Breast epithelium (tissue), 4 donors: ENCODE results near the gene NEGR1. TPM values are rescaled to one million over a fixed set of nuclear protein-coding genes. Genes with fewer than 3 reads are reported as not detected.
"Not testable (repeated sequence)": the region's sequence is repeated elsewhere in the genome, so short reads cannot be mapped to it uniquely, and the experiment has no call there.

ENCODE experiments used
- DNase-seq, 2 donors: peaks; one replicate each; pipeline ENCODE4 v3.0.0-alpha.2; 2019; ENCODE audit warnings: low spot score in 2 of 2
- H3K27ac ChIP-seq, 2 donors: fragments of 200-600 bp; sonication (generic) in 1 of 2; one replicate each; pipeline ENCODE4 v1.5.1; 2016 to 2019; ENCODE audit warnings: mild to moderate bottlenecking in 1 of 2
- H3K27me3 ChIP-seq, 2 donors: fragments of 200-600 bp; sonication (generic) in 1 of 2; one replicate each; pipeline versions ENCODE4 v1.5.1 to v1.6.0; 2017 to 2019; ENCODE audit warnings: control low read depth in 1 of 2, mild to moderate bottlenecking in 1 of 2
- H3K36me3 ChIP-seq: fragments of 200-600 bp; one replicate; pipeline ENCODE4 v1.5.1; 2019
- H3K4me1 ChIP-seq, 2 donors: fragments of 200-600 bp; sonication (generic); one replicate each; pipeline ENCODE4 v1.5.1; 2016 to 2019; ENCODE audit warnings: control low read depth in 1 of 2
- H3K4me3 ChIP-seq, 3 donors: fragments of 200-600 bp; sonication (generic); 1 replicate in 2 of 3; 2 replicates in 1 of 3; pipeline ENCODE4 v1.5.1; 2016 to 2019; ENCODE audit warnings: mild to moderate bottlenecking in 3 of 3, moderate library complexity in 2 of 3
- H3K9me3 ChIP-seq, 2 donors: fragments of 200-600 bp; sonication (generic) in 1 of 2; one replicate each; pipeline ENCODE4 v1.5.1; 2016 to 2019; ENCODE audit warnings: control low read depth in 1 of 2
- POLR2A ChIP-seq: fragments of 450-650 bp; IDR thresholded peaks from one replicate; pipeline ENCODE4 v1.6.1; 2016; ENCODE audit warnings: antibody characterized with exemption, mild to moderate bottlenecking, moderate library complexity
- POLR2AphosphoS5 ChIP-seq, 3 donors: sonication (generic); formaldehyde crosslinking; IDR thresholded peaks; one replicate each; pipeline ENCODE4 v1.6.1; 2017; ENCODE audit warnings: antibody characterized with exemption in 3 of 3
- intact Hi-C: fragments of 100-400 bp; cut with DNase I; formaldehyde crosslinking; loops from one replicate; pipeline ENCODE4 v1.15.1; 2023; ENCODE audit warnings: low total_unique reads
- total RNA-seq, 3 donors: library from RNA; depleted of rRNA; stranded (reverse); fragments of >200 nt; gene quantifications; one replicate each; pipeline ENCODE4 v1.1.0, GENCODE V29; 2016
- TF ChIP-seq, protein P1 (sequence below), 3 donors: fragments of 450-650 bp; IDR thresholded peaks; one replicate each; pipeline ENCODE4 v1.5.1; 2016 to 2017; ENCODE audit warnings: antibody characterized with exemption in 3 of 3, mild to moderate bottlenecking in 3 of 3, moderate library complexity in 3 of 3

NEGR1 gene
- total RNA-seq, 3 donors from 2014 or later: 5.6 to 33.3 (median 7.9) TPM

DNA sequence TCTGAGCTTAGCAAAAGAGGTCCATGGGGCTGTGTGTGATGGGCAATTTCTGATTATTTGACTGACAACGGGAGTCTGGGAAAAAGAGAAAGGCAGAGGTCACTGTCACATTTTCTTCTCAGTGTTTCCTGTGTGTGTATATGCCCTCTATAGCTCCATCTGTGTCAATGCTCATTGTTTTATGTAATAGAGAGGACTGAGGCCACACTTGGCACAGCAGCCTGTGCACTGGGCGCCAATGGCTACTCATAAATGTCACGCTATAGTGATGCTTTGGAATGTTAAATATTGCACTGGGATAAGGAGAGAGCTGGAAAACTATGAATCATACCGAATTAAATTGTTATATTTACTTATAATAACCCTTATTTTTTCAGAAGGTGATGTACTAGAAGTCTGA, 365.4 kb downstream of the NEGR1 start:
- Histone ChIP-seq H3K36me3 (no peaks in the 10 kb centered on the region), H3K4me1 (no peaks in the 10 kb centered on the region), H3K4me3 (no peak overlapping the region), H3K9me3 (no peaks in the 10 kb centered on the region), H3K27ac (no peak overlapping the region), H3K27me3 (no peaks in the 10 kb centered on the region)
- no peak for DNase-seq
- intact Hi-C loops: no loop called here
- TF ChIP-seq, protein P1, sequence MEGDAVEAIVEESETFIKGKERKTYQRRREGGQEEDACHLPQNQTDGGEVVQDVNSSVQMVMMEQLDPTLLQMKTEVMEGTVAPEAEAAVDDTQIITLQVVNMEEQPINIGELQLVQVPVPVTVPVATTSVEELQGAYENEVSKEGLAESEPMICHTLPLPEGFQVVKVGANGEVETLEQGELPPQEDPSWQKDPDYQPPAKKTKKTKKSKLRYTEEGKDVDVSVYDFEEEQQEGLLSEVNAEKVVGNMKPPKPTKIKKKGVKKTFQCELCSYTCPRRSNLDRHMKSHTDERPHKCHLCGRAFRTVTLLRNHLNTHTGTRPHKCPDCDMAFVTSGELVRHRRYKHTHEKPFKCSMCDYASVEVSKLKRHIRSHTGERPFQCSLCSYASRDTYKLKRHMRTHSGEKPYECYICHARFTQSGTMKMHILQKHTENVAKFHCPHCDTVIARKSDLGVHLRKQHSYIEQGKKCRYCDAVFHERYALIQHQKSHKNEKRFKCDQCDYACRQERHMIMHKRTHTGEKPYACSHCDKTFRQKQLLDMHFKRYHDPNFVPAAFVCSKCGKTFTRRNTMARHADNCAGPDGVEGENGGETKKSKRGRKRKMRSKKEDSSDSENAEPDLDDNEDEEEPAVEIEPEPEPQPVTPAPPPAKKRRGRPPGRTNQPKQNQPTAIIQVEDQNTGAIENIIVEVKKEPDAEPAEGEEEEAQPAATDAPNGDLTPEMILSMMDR (IDR thresholded peaks at IDR 0.05): no peak
- TF ChIP-seq POLR2AphosphoS5 (IDR thresholded peaks at IDR 0.05): no peak
- TF ChIP-seq POLR2A: no peak

DNA sequence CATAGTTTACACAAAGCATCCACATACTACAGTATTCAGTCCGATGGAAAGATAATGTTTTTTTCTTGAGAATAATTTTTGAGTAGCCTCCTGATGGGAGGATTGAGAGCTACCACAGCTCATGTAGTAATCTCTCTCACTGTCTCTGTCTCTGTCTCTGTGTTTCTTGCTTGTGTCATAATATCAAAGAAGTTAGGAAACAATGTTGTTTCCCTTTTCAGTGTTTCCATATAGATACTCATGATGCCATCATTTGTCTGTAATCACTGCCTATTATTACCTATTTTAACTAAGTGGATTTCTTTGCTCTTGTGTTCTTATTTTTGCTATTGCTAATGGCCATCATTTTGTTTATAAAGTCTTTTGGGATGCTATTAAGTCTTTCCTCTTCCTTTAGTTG, 367.7 kb downstream of the NEGR1 start:
- Histone ChIP-seq H3K27ac (no peak overlapping the region), H3K36me3 (no peaks in the 10 kb centered on the region), H3K27me3 (no peaks in the 10 kb centered on the region), H3K4me3 (no peak overlapping the region), H3K4me1 (no peaks in the 10 kb centered on the region), H3K9me3 (no peaks in the 10 kb centered on the region)
- DNase-seq: no peak
- intact Hi-C loops: no loop called here
- TF ChIP-seq POLR2A (no peak), POLR2AphosphoS5 (IDR thresholded peaks at IDR 0.05) (no peak)
- TF ChIP-seq, protein P1 (IDR thresholded peaks at IDR 0.05): no peak

DNA sequence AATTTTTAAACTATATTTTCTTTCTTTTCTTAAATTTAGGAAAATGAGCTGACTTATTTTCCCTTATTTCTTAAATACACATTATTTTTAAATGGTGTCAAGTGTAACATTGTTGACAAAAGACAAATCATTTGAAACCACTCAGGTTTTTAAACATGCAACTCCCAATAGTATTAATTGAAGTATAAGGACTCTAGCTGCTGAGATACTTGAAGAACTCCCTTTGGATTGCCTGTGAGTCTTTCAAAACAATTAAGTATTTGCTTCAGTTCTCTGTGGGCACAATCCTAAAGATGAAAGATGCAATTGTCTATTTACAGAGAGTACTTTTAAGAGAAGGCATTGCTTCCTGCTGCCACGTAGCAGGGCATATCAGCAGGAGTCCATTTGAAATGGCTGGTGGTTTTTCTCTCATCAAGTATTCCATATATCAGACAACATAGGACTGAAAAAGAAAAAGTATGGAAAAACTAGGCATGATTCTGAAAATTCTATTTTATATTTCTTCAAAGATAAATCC, 373.4 kb downstream of the NEGR1 start:
- no peak for DNase-seq
- H3K36me3 ChIP-seq: no peaks in the 10 kb centered on the region
- TF ChIP-seq, protein P1 (IDR thresholded peaks at IDR 0.05): no peak
- no peak for TF ChIP-seq POLR2A
- TF ChIP-seq POLR2AphosphoS5 (IDR thresholded peaks at IDR 0.05): no peak
- intact Hi-C loops: no loop called here
- no peaks in the 10 kb centered on the region for H3K9me3 ChIP-seq
- H3K4me1 ChIP-seq: no peaks in the 10 kb centered on the region
- H3K4me3 ChIP-seq: no peak overlapping the region
- no peaks in the 10 kb centered on the region for H3K27me3 ChIP-seq
- no peak overlapping the region for H3K27ac ChIP-seq

DNA sequence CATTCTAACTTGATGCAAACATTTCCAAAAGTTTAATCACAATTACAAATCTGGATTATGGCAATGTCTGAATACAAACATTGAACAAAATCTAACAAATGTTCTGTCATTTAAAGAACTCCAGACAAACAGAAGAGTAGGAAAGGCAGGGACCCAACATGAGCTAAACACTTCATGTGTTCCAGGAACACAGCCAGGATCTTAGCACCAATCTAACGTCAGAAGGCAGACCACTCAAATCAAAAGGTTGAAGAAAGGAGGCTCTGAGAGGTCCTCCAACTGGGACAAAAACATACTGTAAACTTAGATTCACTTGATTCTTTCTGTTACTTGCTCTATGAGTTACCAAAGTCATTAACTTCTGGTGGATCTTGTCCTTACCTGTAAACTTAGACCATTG, 374.0 kb downstream of the NEGR1 start:
- H3K27me3 ChIP-seq: no peaks in the 10 kb centered on the region
- H3K36me3 ChIP-seq: no peaks in the 10 kb centered on the region
- no peak for TF ChIP-seq POLR2A
- TF ChIP-seq, protein P1 (IDR thresholded peaks at IDR 0.05): no peak
- TF ChIP-seq POLR2AphosphoS5 (IDR thresholded peaks at IDR 0.05): no peak
- H3K4me3 ChIP-seq: no peak overlapping the region
- H3K27ac ChIP-seq: no peak overlapping the region
- intact Hi-C loops: no loop called here
- no peaks in the 10 kb centered on the region for H3K4me1 ChIP-seq
- no peak for DNase-seq
- no peaks in the 10 kb centered on the region for H3K9me3 ChIP-seq

DNA sequence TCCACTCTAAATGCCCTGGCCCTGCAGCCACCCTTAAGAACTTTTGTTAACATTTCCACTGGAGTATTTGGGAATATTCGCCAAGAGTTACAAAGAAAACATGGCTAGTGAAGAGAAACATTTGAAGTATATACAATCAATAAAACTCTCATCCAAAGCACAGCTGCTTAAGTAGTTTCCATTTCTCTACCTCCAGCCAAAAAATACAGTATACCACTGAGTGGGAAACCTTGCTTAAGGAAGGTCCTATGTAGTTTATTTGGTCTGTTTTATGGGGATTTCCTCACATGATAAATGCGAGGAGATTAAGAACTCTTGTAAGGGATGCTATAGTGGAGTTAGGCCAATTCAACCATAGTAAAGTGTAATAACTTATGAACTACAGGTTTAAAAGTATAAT, 382.5 kb downstream of the NEGR1 start:
- Histone ChIP-seq H3K4me1 (no peaks in the 10 kb centered on the region), H3K9me3 (no peaks in the 10 kb centered on the region), H3K27me3 (no peaks in the 10 kb centered on the region), H3K4me3 (no peak overlapping the region), H3K27ac (no peak overlapping the region), H3K36me3 (no peaks in the 10 kb centered on the region)
- intact Hi-C loops: no loop called here
- no peak for DNase-seq
- TF ChIP-seq POLR2A (no peak), POLR2AphosphoS5 (IDR thresholded peaks at IDR 0.05) (no peak)
- TF ChIP-seq, protein P1 (IDR thresholded peaks at IDR 0.05): no peak

DNA sequence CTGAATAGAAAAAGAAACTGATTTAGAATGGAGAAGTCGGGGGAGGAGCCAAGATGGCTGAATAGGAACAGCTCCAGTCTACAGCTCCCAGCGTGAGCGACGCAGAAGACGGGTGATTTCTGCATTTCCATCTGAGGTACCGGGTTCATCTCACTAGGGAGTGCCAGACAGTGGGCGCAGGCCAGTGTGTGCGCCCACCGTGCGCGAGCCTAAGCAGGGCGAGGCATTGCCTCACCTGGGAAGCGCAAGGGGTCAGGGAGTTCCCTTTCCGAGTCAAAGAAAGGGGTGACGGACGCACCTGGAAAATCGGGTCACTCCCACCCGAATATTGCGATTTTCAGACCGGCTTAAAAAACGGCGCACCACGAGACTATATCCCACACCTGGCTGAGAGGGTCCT, 394.2 kb downstream of the NEGR1 start:
- H3K4me3 ChIP-seq, H3K27ac ChIP-seq, DNase-seq, H3K36me3 ChIP-seq, H3K27me3 ChIP-seq, H3K9me3 ChIP-seq, H3K4me1 ChIP-seq, intact Hi-C loops: not testable (repeated sequence)
